Brain pericyte (primary cell): ENCODE results near the gene NDUFS4.
"Not testable (repeated sequence)": the region's sequence is repeated elsewhere in the genome, so short reads cannot be mapped to it uniquely, and the experiment has no call there.

Source experiments
- DNase-seq: peaks from one replicate; pipeline ENCODE4 v3.0.0-alpha.2; 2012; ENCODE audit warnings: low read depth, low spot score

NDUFS4 gene

GRCh38 chr5:53660573-53660972 is 100.1 kb downstream of the NDUFS4 start:
- DNase-seq: not testable (repeated sequence)

- not testable (repeated sequence) for DNase-seq
Observed at GRCh38 chr5:53665313-53665712, 104.9 kb downstream of the NDUFS4 start.

- no peak for DNase-seq
Observed at GRCh38 chr5:53667621-53668020, 107.2 kb downstream of the NDUFS4 start.

GRCh38 chr5:53671447-53671846 is 111.0 kb downstream of the NDUFS4 start:
- DNase-seq: no peak

- DNase-seq: no peak
Observed at GRCh38 chr5:53674121-53674520, 113.7 kb downstream of the NDUFS4 start.

GRCh38 chr5:53677632-53678031 is 117.2 kb downstream of the NDUFS4 start:
- no peak for DNase-seq

- no peak for DNase-seq
Observed at GRCh38 chr5:53678981-53679660, 118.7 kb downstream of the NDUFS4 start.

GRCh38 chr5:53681079-53681478 is 120.6 kb downstream of the NDUFS4 start:
- no peak for DNase-seq

GRCh38 chr5:53691014-53691413 is 130.6 kb downstream of the NDUFS4 start:
- DNase-seq: no peak

- no peak for DNase-seq
Observed at GRCh38 chr5:53694520-53695022, 134.1 kb downstream of the NDUFS4 start.

GRCh38 chr5:53710405-53710804 is 150.0 kb downstream of the NDUFS4 start:
- not testable (repeated sequence) for DNase-seq

GRCh38 chr5:53712327-53712726 is 151.9 kb downstream of the NDUFS4 start:
- DNase-seq: no peak

GRCh38 chr5:53713978-53714666 is 153.7 kb downstream of the NDUFS4 start:
- DNase-seq: no peak

- no peak for DNase-seq
Observed at GRCh38 chr5:53714667-53715010, 154.2 kb downstream of the NDUFS4 start.

GRCh38 chr5:53726121-53726520 is 165.7 kb downstream of the NDUFS4 start:
- DNase-seq: no peak

GRCh38 chr5:53730943-53731342 is 170.5 kb downstream of the NDUFS4 start:
- DNase-seq: no peak
